Keratinocyte (primary cell): ENCODE data around the gene GIPC3.

Source experiments
- EZH2 ChIP-seq: IDR thresholded peaks from one replicate; pipeline ENCODE4 v1.6.1; 2012; ENCODE audit warnings: inconsistent platforms, mild to moderate bottlenecking, low read length, moderate library complexity
- TF ChIP-seq, protein P1 (sequence below), 3 experiments: IDR thresholded peaks in 1 of 3; conservative IDR thresholded peaks in 1 of 3; optimal IDR thresholded peaks in 1 of 3; 2 replicates in 2 of 3; 3 replicates in 1 of 3; pipeline versions ENCODE3 to v1.5.1; 2011; ENCODE audit warnings: low read length in 3 of 3, mild to moderate bottlenecking in 3 of 3, moderate library complexity in 2 of 3, control low read depth in 1 of 3, inconsistent platforms in 1 of 3; ENCODE audit not compliant: insufficient read depth in 2 of 3; ENCODE audit errors: extremely low read depth in 1 of 3

DNA sequence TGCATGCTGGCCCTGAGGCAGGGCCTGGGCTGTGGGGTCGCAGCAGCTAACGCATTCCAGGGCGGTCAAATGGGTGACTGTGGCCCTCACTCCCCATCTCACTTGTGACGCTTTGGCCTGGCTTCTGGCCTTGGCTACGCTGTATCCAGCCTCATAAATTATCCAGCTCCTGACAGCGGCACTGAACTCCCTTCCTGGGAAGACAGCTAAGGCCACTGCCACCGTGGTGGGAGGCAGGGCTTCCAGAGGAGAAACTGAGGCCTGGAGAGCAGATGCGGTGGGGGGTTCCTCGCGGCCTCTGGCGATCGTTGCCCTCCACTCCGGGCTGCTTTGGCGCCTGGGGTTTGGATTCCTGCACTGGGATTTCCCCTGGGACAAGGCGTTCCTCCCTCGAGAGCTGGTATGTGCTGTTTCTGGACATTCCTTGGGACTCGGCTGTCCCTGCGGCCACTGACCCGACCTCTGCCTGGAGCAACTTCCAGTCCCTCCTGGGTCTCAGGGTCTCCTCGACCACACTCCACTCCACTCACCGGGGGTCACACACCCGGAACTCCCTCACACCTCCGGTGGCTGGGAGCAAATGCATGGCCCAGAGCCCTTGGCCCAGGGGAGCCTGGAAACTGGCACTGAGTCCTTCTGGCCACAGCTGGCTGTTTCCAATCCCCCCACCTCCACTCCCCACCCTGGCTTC lies 18.0 kb downstream of the GIPC3 start:
- TF ChIP-seq, protein P1, sequence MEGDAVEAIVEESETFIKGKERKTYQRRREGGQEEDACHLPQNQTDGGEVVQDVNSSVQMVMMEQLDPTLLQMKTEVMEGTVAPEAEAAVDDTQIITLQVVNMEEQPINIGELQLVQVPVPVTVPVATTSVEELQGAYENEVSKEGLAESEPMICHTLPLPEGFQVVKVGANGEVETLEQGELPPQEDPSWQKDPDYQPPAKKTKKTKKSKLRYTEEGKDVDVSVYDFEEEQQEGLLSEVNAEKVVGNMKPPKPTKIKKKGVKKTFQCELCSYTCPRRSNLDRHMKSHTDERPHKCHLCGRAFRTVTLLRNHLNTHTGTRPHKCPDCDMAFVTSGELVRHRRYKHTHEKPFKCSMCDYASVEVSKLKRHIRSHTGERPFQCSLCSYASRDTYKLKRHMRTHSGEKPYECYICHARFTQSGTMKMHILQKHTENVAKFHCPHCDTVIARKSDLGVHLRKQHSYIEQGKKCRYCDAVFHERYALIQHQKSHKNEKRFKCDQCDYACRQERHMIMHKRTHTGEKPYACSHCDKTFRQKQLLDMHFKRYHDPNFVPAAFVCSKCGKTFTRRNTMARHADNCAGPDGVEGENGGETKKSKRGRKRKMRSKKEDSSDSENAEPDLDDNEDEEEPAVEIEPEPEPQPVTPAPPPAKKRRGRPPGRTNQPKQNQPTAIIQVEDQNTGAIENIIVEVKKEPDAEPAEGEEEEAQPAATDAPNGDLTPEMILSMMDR (optimal IDR thresholded peaks at IDR 0.05 in 1 of 3, IDR thresholded peaks at IDR 0.05 in 1 of 3, conservative IDR thresholded peaks at IDR 0.05 in 1 of 3; ENCODE audit: extremely low read depth in 1 of 3, insufficient read depth in 2 of 3, low read length in 3 of 3): no peak
- TF ChIP-seq EZH2: no peak
